ENCODE results near the gene RBM38.

- TF ChIP-seq, protein P1, sequence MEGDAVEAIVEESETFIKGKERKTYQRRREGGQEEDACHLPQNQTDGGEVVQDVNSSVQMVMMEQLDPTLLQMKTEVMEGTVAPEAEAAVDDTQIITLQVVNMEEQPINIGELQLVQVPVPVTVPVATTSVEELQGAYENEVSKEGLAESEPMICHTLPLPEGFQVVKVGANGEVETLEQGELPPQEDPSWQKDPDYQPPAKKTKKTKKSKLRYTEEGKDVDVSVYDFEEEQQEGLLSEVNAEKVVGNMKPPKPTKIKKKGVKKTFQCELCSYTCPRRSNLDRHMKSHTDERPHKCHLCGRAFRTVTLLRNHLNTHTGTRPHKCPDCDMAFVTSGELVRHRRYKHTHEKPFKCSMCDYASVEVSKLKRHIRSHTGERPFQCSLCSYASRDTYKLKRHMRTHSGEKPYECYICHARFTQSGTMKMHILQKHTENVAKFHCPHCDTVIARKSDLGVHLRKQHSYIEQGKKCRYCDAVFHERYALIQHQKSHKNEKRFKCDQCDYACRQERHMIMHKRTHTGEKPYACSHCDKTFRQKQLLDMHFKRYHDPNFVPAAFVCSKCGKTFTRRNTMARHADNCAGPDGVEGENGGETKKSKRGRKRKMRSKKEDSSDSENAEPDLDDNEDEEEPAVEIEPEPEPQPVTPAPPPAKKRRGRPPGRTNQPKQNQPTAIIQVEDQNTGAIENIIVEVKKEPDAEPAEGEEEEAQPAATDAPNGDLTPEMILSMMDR (IDR thresholded peaks at IDR 0.05; ENCODE audit: low read depth, low read length), result no peak
- TF ChIP-seq EZH2phosphoT487 (IDR thresholded peaks at IDR 0.05; ENCODE audit: low read depth), result no peak
These were observed 51.7 kb downstream of the RBM38 start for GRCh38 chr20:57442888-57443239.
